ENCODE measurements around the gene UPK3A.
"Not testable (repeated sequence)": the region's sequence is repeated elsewhere in the genome, so short reads cannot be mapped to it uniquely, and the experiment has no call there.

UPK3A gene

GRCh38 chr22:45259754-45260394, 24.9 kb upstream of the UPK3A start:
- TF ChIP-seq CTCF (conservative IDR thresholded peaks at IDR 0.05; ENCODE audit: control insufficient read depth, insufficient read depth, low read depth, low read length), result no peak
- no peak overlapping the region for H3K4me3 ChIP-seq (ENCODE audit: control insufficient read depth, low read depth, low read length)
- no peak for DNase-seq (ENCODE audit: low read depth)

DNA sequence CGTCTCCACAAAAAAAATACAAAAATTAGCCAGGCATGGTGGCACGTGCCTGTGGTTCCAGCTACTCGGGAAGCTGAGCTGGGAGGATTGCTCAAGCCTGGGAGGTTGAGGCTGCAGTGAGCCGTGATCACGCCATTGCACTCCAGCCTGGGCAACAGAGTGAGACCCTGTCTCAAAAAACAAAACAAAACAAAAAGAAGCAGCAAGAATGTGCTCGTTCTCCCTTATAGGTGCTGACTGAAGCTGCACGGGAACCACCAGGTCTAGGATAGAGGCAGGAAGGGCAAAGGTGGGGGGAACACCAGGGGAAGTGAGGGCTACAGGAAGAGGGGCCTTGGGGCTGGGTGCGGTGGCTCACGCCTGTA, 24.4 kb upstream of the UPK3A start:
- not testable (repeated sequence) for DNase-seq (ENCODE audit: low read depth); H3K4me3 ChIP-seq (ENCODE audit: control insufficient read depth, low read depth, low read length)

DNA sequence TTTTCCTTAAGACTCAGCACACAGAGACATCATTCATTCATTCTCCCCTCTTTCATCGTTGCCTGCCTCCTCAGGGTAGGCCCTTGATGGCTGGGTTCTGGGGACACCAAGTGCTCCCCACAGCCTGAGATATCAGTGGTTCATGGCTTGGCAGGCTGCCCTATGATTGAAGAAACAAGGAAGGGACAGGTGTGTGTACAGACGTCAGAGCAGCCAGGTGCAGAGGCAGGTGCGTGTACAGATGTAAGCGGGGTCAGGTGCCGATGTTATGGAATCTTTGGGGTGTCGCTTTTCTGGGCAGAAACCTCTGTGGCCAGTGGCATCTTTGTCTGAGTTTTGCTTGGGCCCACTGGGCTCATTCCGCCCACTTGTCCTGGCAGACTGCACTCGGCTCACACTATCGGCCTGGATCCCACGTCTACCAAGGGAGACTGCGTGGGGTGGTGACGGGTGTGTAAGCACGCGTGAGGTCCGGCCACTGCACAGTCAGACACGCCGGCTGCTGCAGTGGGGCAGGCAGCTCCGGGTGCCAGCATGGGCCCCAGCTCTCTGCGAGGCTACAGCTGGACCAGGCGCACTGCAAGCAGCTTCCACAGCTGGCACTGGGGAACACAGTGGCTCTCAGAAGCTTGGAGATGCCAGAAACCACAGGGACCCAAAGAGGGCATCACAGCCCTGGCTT, 23.2 kb upstream of the UPK3A start:
- no peak for DNase-seq (ENCODE audit: low read depth)
- no peak overlapping the region for H3K4me3 ChIP-seq (ENCODE audit: control insufficient read depth, low read depth, low read length)
- TF ChIP-seq CTCF (conservative IDR thresholded peaks at IDR 0.05; ENCODE audit: control insufficient read depth, insufficient read depth, low read depth, low read length), result no peak

DNA sequence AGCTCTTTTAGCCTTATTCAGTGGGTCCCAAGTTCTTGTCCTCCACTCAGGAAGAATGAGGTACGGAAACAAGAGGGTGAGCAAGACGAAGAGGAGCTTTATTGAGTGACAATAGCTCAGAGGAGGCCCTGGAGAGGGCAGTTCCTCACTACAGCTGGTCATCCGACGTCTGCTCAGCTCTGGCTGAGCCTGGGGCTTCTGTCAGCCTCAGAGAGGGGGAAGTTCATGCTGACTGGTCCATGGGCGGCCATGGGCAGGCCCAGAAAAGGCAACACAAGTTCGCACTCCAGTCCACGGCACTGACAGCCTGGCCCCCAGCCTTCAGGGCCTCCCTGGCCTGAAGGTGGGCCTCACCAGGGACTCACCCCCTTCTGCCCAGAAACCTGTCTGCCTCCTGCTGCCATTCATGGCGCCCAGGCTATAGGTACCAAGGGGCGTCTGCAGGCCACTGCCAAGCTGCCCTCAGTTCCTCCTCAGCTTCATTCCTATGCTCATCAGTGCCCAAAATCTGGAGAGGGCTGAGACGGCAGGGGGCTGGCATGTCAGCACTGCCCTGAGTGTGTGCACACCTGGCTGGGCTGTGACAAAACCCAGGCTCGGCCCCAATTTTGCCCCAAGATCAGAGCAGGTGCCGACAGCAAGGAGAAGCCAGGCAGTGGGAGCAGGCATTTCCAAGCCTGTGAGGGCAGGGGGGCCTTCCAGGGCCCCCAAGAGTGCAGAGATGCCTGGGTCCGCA, 22.4 kb upstream of the UPK3A start:
- DNase-seq (ENCODE audit: low read depth), result no peak
- H3K4me3 ChIP-seq (ENCODE audit: control insufficient read depth, low read depth, low read length), result no peak overlapping the region
- TF ChIP-seq CTCF (conservative IDR thresholded peaks at IDR 0.05; ENCODE audit: control insufficient read depth, insufficient read depth, low read depth, low read length), result no peak

DNA sequence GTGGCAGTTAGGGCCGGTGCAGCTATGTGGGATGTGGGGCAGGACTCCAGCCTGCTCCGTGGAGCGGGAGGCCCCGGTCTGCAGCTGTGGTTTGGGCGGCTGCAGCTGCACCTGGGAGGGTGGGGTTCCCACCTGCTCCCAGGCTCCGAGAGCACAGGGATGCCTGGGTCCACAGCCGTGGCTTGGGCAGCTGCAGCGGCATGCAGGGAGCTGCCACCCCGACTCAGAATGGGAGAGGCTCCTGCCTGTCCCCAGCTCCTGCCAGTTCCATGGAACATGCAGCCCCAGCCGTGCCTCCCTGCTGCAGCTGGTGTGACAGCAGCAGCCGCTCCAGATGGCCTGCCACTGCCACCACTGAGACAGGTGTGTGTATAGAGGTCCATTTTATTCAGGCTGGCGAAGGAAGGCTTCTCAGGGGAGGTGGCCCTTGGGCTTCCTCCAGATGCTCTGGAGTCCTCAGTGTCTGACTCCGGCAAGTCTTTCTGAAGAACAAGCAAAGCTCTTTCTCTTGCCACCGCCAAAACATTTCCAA, 21.8 kb upstream of the UPK3A start:
- no peak for DNase-seq (ENCODE audit: low read depth)
- no peak overlapping the region for H3K4me3 ChIP-seq (ENCODE audit: control insufficient read depth, low read depth, low read length)
- TF ChIP-seq CTCF (conservative IDR thresholded peaks at IDR 0.05; ENCODE audit: control insufficient read depth, insufficient read depth, low read depth, low read length), result no peak

GRCh38 chr22:45263463-45264269, 21.1 kb upstream of the UPK3A start:
- peak; percentile 77 for TF ChIP-seq CTCF (conservative IDR thresholded peaks at IDR 0.05; ENCODE audit: control insufficient read depth, insufficient read depth, low read depth, low read length)
- H3K4me3 ChIP-seq (ENCODE audit: control insufficient read depth, low read depth, low read length), result no peak overlapping the region
- DNase-seq (ENCODE audit: low read depth), result peak; percentile 78
